Panc1 (cell line): ENCODE data around the gene MGMT. TPM values are rescaled to one million over a fixed set of nuclear protein-coding genes. Genes with fewer than 3 reads are reported as not detected.

Experiments used
- ATAC-seq: fragments of 200-7000 bp; cut with Tn5 transposase; 2 replicates; pipeline ENCODE4 v1.9.1; 2020; ENCODE audit warnings: mild to moderate bottlenecking, moderate library complexity
- BruUV-seq: library from RNA; stranded (reverse); fragments of 400-500 nt; replicated peaks from 2 replicates; lab custom pipeline; 2021; lab: Mats Ljungman, UMichigan
- CTCF ChIA-PET: fragments of 300-600 bp; sonication (Branson Sonifier 250); formaldehyde crosslinking; loops from one replicate; lab custom pipeline; 2022; ENCODE audit warnings: antibody characterized with exemption; lab: Charles Lee
- POLR2A ChIA-PET: fragments of 300-600 bp; sonication (Branson Sonifier 250); formaldehyde crosslinking; loops from one replicate; lab custom pipeline; 2022; ENCODE audit warnings: antibody characterized with exemption; lab: Charles Lee
- DNase-seq: peaks from one replicate; pipeline ENCODE4 v3.0.0-alpha.2; 2010; ENCODE audit warnings: low read depth, low spot score
- H3K27ac ChIP-seq: 2 replicates; pipeline ENCODE4 v1.5.1; 2011; ENCODE audit warnings: mild to moderate bottlenecking, low read length, inconsistent platforms
- H3K27me3 ChIP-seq: fragments of 200-500 bp; sonication (Bioruptor generic); 2 replicates; pipeline ENCODE4 v1.6.0; 2014; ENCODE audit warnings: low read length, inconsistent platforms; ENCODE audit not compliant: control insufficient read depth, insufficient read depth
- H3K36me3 ChIP-seq: fragments of 200-500 bp; sonication (Bioruptor generic); 2 replicates; pipeline ENCODE4 v1.5.1; 2014; ENCODE audit warnings: inconsistent platforms, mild to moderate bottlenecking, low read length, moderate library complexity; ENCODE audit not compliant: control insufficient read depth, insufficient read depth
- H3K4me1 ChIP-seq: 2 replicates; pipeline ENCODE4 v1.5.1; 2011; ENCODE audit warnings: inconsistent platforms, mild to moderate bottlenecking, low read length, moderate library complexity; ENCODE audit not compliant: control insufficient read depth, insufficient read depth
- H3K4me3 ChIP-seq, 2 experiments: 2 replicates each; pipeline ENCODE4 v1.5.1; 2011 to 2012; ENCODE audit warnings: low read depth in 2 of 2, low read length in 2 of 2, mild to moderate bottlenecking in 2 of 2, inconsistent platforms in 1 of 2, moderate library complexity in 1 of 2
- H3K9me3 ChIP-seq: fragments of 200-500 bp; sonication (Bioruptor generic); 2 replicates; pipeline ENCODE4 v1.5.1; 2014; ENCODE audit warnings: low read depth, mild to moderate bottlenecking, inconsistent platforms, low read length, moderate library complexity; ENCODE audit not compliant: control insufficient read depth, insufficient read depth
- CTCF ChIP-seq: fragments of 450-650 bp; IDR thresholded peaks from 2 replicates; pipeline ENCODE4 v1.5.1; 2017; ENCODE audit warnings: mild to moderate bottlenecking
- POLR2AphosphoS5 ChIP-seq: IDR thresholded peaks from 2 replicates; pipeline ENCODE4 v1.6.1; 2012; ENCODE audit warnings: mild to moderate bottlenecking, low read depth, low read length, moderate library complexity
- REST ChIP-seq, 2 experiments: IDR thresholded peaks; 2 replicates each; pipeline ENCODE4 v1.6.1; 2011 to 2012; ENCODE audit warnings: low read depth in 2 of 2, control low read depth in 1 of 2, low read length in 1 of 2, mild to moderate bottlenecking in 1 of 2, moderate library complexity in 1 of 2; ENCODE audit not compliant: insufficient read depth in 1 of 2
- SIN3A ChIP-seq: IDR thresholded peaks from 2 replicates; pipeline ENCODE4 v1.6.1; 2012; ENCODE audit warnings: low read depth, mild to moderate bottlenecking, low read length, moderate library complexity, borderline replicate concordance; ENCODE audit not compliant: insufficient read depth
- TCF7L2 ChIP-seq: IDR thresholded peaks from 2 replicates; pipeline ENCODE4 v1.6.1; 2011; ENCODE audit warnings: mild to moderate bottlenecking, low read depth, low read length, inconsistent platforms
- in situ Hi-C: cut with HindIII; loops from 2 replicates; pipeline ENCODE4 v1.10.0; 2016; ENCODE audit warnings: low sequenced_read_pairs, low pct_unique_long_range_greater_than_20kb
- intact Hi-C: fragments of 100-400 bp; cut with micrococcal nuclease; formaldehyde crosslinking; loops from one replicate; pipeline ENCODE4 v1.10.0; 2022; ENCODE audit not compliant: unreplicated experiment
- total RNA-seq: library from RNA; stranded (reverse); gene quantifications from one replicate; pipeline ENCODE4 v1.2.1, GENCODE V29; 2021; ENCODE audit not compliant: unreplicated experiment

Gene MGMT
- total RNA-seq, 1 experiment from 2014 or later = 27.3 TPM

- in situ Hi-C loops = no loop called here
- TF ChIP-seq REST (IDR thresholded peaks at IDR 0.05; ENCODE audit: insufficient read depth in 1 of 2, low read depth in 2 of 2, low read length in 1 of 2) = no peak
- TF ChIP-seq TCF7L2 = no peak
- no peak for TF ChIP-seq POLR2AphosphoS5
- no peak for TF ChIP-seq CTCF
- TF ChIP-seq SIN3A = no peak
- BruUV-seq = no TSS peak
- no peaks in the 10 kb centered on the region for H3K9me3 ChIP-seq
- ChIA-PET CTCF (interaction anchor here (0.7 kb wide), 1 partner anchor 449 kb away, joined by 7 read pairs; no protein-coding TSS in a partner anchor), POLR2A (no interaction called here)
- H3K4me1 ChIP-seq = no peaks in the 10 kb centered on the region
- intact Hi-C loops = no loop called here
- ATAC-seq (no peak), DNase-seq (no peak)
- H3K27me3 ChIP-seq = no peaks in the 10 kb centered on the region
- no peaks in the 10 kb centered on the region for H3K36me3 ChIP-seq
- H3K27ac ChIP-seq = no peak overlapping the region
- no peak overlapping the region for H3K4me3 ChIP-seq
Observed at GRCh38 chr10:129730272-129730992, 263.4 kb downstream of the MGMT start.

- H3K4me1 ChIP-seq = no peaks in the 10 kb centered on the region
- ATAC-seq (no peak), DNase-seq (no peak)
- no peaks in the 10 kb centered on the region for H3K9me3 ChIP-seq
- ChIA-PET POLR2A (no interaction called here), CTCF (interaction anchor here (0.7 kb wide), 1 partner anchor 448 kb away, joined by 7 read pairs; no protein-coding TSS in a partner anchor)
- intact Hi-C loops (no loop called here), in situ Hi-C loops (no loop called here)
- no TSS peak for BruUV-seq
- no peak for TF ChIP-seq CTCF
- TF ChIP-seq TCF7L2 = no peak
- no peak for TF ChIP-seq SIN3A
- TF ChIP-seq POLR2AphosphoS5 = no peak
- no peak for TF ChIP-seq REST (IDR thresholded peaks at IDR 0.05; ENCODE audit: insufficient read depth in 1 of 2, low read depth in 2 of 2, low read length in 1 of 2)
- H3K27ac ChIP-seq = no peak overlapping the region
- no peak overlapping the region for H3K4me3 ChIP-seq
- no peaks in the 10 kb centered on the region for H3K27me3 ChIP-seq
- H3K36me3 ChIP-seq = no peaks in the 10 kb centered on the region
Observed at GRCh38 chr10:129730993-129731325, 263.9 kb downstream of the MGMT start.
